OCI-LY3 (cell line): Measurements from ENCODE around the gene VWA7.
"Not testable (repeated sequence)": the region's sequence is repeated elsewhere in the genome, so short reads cannot be mapped to it uniquely, and the experiment has no call there.

ENCODE experiments used
- H2AFZ ChIP-seq: fragments of 200-600, 300-600 bp; shearing (Covaris generic); 2 replicates; pipeline ENCODE4 v1.6.0; 2014; ENCODE audit warnings: antibody characterized with exemption, low read depth, low read length
- H3K27ac ChIP-seq: fragments of 200-600, 300-600 bp; sonication (generic); 2 replicates; pipeline ENCODE4 v1.5.1; 2014; ENCODE audit warnings: mild to moderate bottlenecking, low read length, moderate library complexity, mixed read lengths
- H3K27me3 ChIP-seq: fragments of 200-600, 300-600 bp; sonication (generic); 2 replicates; pipeline ENCODE4 v1.6.1; 2014; ENCODE audit warnings: low read depth, low read length, mixed read lengths
- H3K36me3 ChIP-seq: fragments of 200-600, 300-600 bp; sonication (generic); replicated peaks from 2 replicates; pipeline ENCODE3; 2014; ENCODE audit warnings: low read depth, low read length, mixed read lengths
- H3K4me1 ChIP-seq: fragments of 300-600, 200-600 bp; sonication (generic); 2 replicates; pipeline ENCODE4 v1.6.1; 2014; ENCODE audit warnings: low read length, mixed read lengths
- H3K4me2 ChIP-seq: fragments of 200-600, 300-600 bp; sonication (generic); 2 replicates; pipeline ENCODE4 v1.6.1; 2014; ENCODE audit warnings: low read length, mixed read lengths
- H3K4me3 ChIP-seq: fragments of 300-600, 200-600 bp; sonication (generic); 2 replicates; pipeline ENCODE4 v1.5.1; 2014; ENCODE audit warnings: antibody characterized with exemption, mild to moderate bottlenecking, low read length, moderate library complexity
- H3K79me2 ChIP-seq: fragments of 300-600, 200-600 bp; shearing (Covaris generic); 2 replicates; pipeline ENCODE4 v1.6.1; 2014; ENCODE audit warnings: mild to moderate bottlenecking, low read length, mixed read lengths
- H3K9ac ChIP-seq: fragments of 300-600, 200-600 bp; shearing (Covaris generic); 2 replicates; pipeline ENCODE4 v1.6.0; 2014; ENCODE audit warnings: mild to moderate bottlenecking, low read length, moderate library complexity
- H3K9me3 ChIP-seq: fragments of 200-600, 300-600 bp; shearing (Covaris generic); 2 replicates; pipeline ENCODE4 v1.6.1; 2014; ENCODE audit warnings: low read length, mixed read lengths; ENCODE audit not compliant: insufficient read depth
- H4K20me1 ChIP-seq: fragments of 200-600, 300-600 bp; sonication (generic); 2 replicates; pipeline ENCODE4 v1.6.1; 2016; ENCODE audit warnings: low read length, mixed read lengths; ENCODE audit not compliant: insufficient read depth
- EZH2phosphoT487 ChIP-seq: fragments of 200-600 bp; shearing (Covaris generic); IDR thresholded peaks from 2 replicates; pipeline ENCODE4 v1.6.1; 2018; ENCODE audit warnings: antibody characterized with exemption, mixed run types, low read depth
- TF ChIP-seq, protein P1 (sequence below): fragments of 200-600, 300-600 bp; sonication (generic); IDR thresholded peaks from 2 replicates; pipeline ENCODE4 v1.5.1; 2014; ENCODE audit warnings: antibody characterized with exemption, low read length, low read depth

Gene VWA7

DNA sequence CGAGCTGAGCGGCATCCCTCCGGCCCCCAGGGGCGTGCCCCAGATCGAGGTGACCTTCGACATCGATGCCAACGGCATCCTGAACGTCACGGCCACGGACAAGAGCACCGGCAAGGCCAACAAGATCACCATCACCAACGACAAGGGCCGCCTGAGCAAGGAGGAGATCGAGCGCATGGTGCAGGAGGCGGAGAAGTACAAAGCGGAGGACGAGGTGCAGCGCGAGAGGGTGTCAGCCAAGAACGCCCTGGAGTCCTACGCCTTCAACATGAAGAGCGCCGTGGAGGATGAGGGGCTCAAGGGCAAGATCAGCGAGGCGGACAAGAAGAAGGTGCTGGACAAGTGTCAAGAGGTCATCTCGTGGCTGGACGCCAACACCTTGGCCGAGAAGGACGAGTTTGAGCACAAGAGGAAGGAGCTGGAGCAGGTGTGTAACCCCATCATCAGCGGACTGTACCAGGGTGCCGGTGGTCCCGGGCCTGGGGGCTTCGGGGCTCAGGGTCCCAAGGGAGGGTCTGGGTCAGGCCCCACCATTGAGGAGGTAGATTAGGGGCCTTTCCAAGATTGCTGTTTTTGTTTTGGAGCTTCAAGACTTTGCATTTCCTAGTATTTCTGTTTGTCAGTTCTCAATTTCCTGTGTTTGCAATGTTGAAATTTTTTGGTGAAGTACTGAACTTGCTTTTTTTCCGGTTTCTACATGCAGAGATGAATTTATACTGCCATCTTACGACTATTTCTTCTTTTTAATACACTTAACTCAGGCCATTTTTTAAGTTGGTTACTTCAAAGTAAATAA lies 40.2 kb upstream of the VWA7 start:
- H3K9ac ChIP-seq: not testable (repeated sequence)

GRCh38 chr6:31815025-31815838 lies 38.1 kb upstream of the VWA7 start, which contains the start of the genes HSPA1A and HSPA1L:
TSS of gene HSPA1A (plus strand) at chr6:31815543. CDS start at chr6:31815757, 214 bp downstream.
TSS of gene HSPA1L (minus strand) at chr6:31815283. CDS start at chr6:31811972, 3,311 bp downstream.
- no peak within 1 kb of the TSS; the same call in 1 of the 2 replicates for H2AFZ ChIP-seq
- peak within 1 kb of the TSS; percentile 51 for H3K4me3 ChIP-seq
- H3K36me3 ChIP-seq: no peaks in the 10 kb centered on the region
- no peak within 1 kb of the TSS for H3K27ac ChIP-seq
- peaks cover 16% of the 10 kb centered on the region for H3K4me1 ChIP-seq
- H3K79me2 ChIP-seq: no peaks in the 10 kb centered on the region
- H3K27me3 ChIP-seq: no peaks in the 10 kb centered on the region
- TF ChIP-seq, protein P1, sequence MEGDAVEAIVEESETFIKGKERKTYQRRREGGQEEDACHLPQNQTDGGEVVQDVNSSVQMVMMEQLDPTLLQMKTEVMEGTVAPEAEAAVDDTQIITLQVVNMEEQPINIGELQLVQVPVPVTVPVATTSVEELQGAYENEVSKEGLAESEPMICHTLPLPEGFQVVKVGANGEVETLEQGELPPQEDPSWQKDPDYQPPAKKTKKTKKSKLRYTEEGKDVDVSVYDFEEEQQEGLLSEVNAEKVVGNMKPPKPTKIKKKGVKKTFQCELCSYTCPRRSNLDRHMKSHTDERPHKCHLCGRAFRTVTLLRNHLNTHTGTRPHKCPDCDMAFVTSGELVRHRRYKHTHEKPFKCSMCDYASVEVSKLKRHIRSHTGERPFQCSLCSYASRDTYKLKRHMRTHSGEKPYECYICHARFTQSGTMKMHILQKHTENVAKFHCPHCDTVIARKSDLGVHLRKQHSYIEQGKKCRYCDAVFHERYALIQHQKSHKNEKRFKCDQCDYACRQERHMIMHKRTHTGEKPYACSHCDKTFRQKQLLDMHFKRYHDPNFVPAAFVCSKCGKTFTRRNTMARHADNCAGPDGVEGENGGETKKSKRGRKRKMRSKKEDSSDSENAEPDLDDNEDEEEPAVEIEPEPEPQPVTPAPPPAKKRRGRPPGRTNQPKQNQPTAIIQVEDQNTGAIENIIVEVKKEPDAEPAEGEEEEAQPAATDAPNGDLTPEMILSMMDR: no peak
- no peak for TF ChIP-seq EZH2phosphoT487
- H3K9ac ChIP-seq: peak within 1 kb of the TSS; percentile 17; the same call in 1 of the 2 replicates
- H3K4me2 ChIP-seq: peak within 1 kb of the TSS; percentile 65
- H4K20me1 ChIP-seq: no peaks in the 10 kb centered on the region
- H3K9me3 ChIP-seq: no peaks in the 10 kb centered on the region

More for the DNA sequence above, 40.2 kb upstream of the VWA7 start:
- H3K79me2 ChIP-seq, H3K4me3 ChIP-seq, H3K36me3 ChIP-seq, H4K20me1 ChIP-seq, H3K27me3 ChIP-seq, H3K9me3 ChIP-seq, H3K27ac ChIP-seq, H2AFZ ChIP-seq, H3K4me2 ChIP-seq: not testable (repeated sequence)
- peaks cover 23% of the 10 kb centered on the region for H3K4me1 ChIP-seq
- TF ChIP-seq, protein P1: 0 out of 2 replicates have a peak, but pooled peaks have one; percentile 12

DNA sequence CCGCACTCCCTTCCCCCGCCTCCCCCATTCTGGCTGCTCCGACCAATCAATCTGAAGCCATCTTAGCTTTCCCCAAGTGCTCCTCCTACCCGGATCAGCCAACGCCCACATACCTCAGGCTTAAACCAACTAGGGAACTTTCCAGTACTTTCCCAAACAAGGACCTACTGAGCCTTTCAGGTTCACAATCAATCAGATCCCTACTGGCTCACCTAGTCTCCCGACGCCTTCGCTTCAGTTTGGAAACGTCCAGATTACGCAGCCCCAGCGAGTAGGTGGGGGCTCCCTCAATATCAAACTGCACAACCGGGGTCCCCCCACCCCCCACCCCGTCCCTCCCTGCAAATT lies 37.5 kb upstream of the VWA7 start:
- no peaks in the 10 kb centered on the region for H4K20me1 ChIP-seq
- TF ChIP-seq, protein P1: no peak
- TF ChIP-seq EZH2phosphoT487: no peak
- H3K79me2 ChIP-seq: no peaks in the 10 kb centered on the region
- no peaks in the 10 kb centered on the region for H3K9me3 ChIP-seq
- H3K9ac ChIP-seq: no peak overlapping the region
- peaks cover 16% of the 10 kb centered on the region for H3K4me1 ChIP-seq
- H3K27ac ChIP-seq: no peak overlapping the region
- no peaks in the 10 kb centered on the region for H3K27me3 ChIP-seq
- 0 out of 2 replicates have a peak overlapping the region, but pooled peaks have one; percentile 18 for H3K4me3 ChIP-seq
- no peaks in the 10 kb centered on the region for H3K36me3 ChIP-seq
- H2AFZ ChIP-seq: no peak overlapping the region; the same call in 1 of the 2 replicates
- H3K4me2 ChIP-seq: peak overlapping the region; percentile 26

- Histone ChIP-seq H3K4me2 (peak overlapping the region; percentile 65), H4K20me1 (no peaks in the 10 kb centered on the region), H3K27me3 (no peaks in the 10 kb centered on the region), H3K4me1 (peaks cover 16% of the 10 kb centered on the region), H3K36me3 (no peaks in the 10 kb centered on the region), H3K4me3 (0 out of 2 replicates have a peak overlapping the region, but pooled peaks have one; percentile 51), H3K9me3 (no peaks in the 10 kb centered on the region), H2AFZ (peak overlapping the region; percentile 70), H3K27ac (no peak overlapping the region), H3K9ac (0 out of 2 replicates have a peak overlapping the region, but pooled peaks have one; percentile 17), H3K79me2 (no peaks in the 10 kb centered on the region)
- TF ChIP-seq EZH2phosphoT487: no peak
- TF ChIP-seq, protein P1: no peak
Measured at GRCh38 chr6:31813465-31813849, 36.3 kb upstream of the VWA7 start.
